GM12878 (cell line): ENCODE data around the gene CYS1. TPM values are rescaled to one million over a fixed set of nuclear protein-coding genes. Genes with fewer than 3 reads are reported as not detected.

ENCODE experiments used
- BCL3 ChIP-seq: IDR thresholded peaks from 2 replicates; pipeline ENCODE4 v1.6.1; 2011; ENCODE audit warnings: borderline replicate concordance, low read depth, mild to moderate bottlenecking, moderate library complexity, low read length; ENCODE audit not compliant: insufficient read depth, poor library complexity, severe bottlenecking
- BCLAF1 ChIP-seq: fragments of 450-650 bp; IDR thresholded peaks from 2 replicates; pipeline ENCODE4 v1.6.1; 2017; ENCODE audit warnings: antibody characterized with exemption, mild to moderate bottlenecking, moderate library complexity
- CBX5 ChIP-seq: sonication (generic); IDR thresholded peaks from 2 replicates; pipeline ENCODE4 v1.6.1; 2016; ENCODE audit warnings: low read depth, moderate library complexity, mild to moderate bottlenecking, inconsistent platforms
- CREM ChIP-seq: IDR thresholded peaks from 2 replicates; pipeline ENCODE4 v1.6.1; 2014; ENCODE audit warnings: antibody characterized with exemption, low read depth
- EZH2 ChIP-seq: IDR thresholded peaks from 2 replicates; pipeline ENCODE4 v1.6.1; 2012; ENCODE audit warnings: low read depth, mild to moderate bottlenecking, control low read depth, inconsistent platforms, low read length, borderline replicate concordance; ENCODE audit not compliant: control insufficient read depth
- HDAC6 ChIP-seq: fragments of 200-600 bp; sonication (generic); IDR thresholded peaks from one replicate; pipeline ENCODE4 v1.8.0; 2017; ENCODE audit warnings: antibody characterized with exemption; ENCODE audit not compliant: unreplicated experiment
- PBX3 ChIP-seq: IDR thresholded peaks from 2 replicates; pipeline ENCODE4 v1.6.1; 2011; ENCODE audit warnings: mild to moderate bottlenecking, low read depth, low read length, moderate library complexity; ENCODE audit not compliant: insufficient replicate concordance
- RCOR1 ChIP-seq: conservative IDR thresholded peaks from 2 replicates; pipeline ENCODE4 v1.6.1; 2012; ENCODE audit warnings: low read depth, low read length, improper control_type of control experiment
- REST ChIP-seq: IDR thresholded peaks from 2 replicates; pipeline ENCODE4 v1.6.1; 2012; ENCODE audit warnings: mild to moderate bottlenecking, low read depth, low read length
- SIN3A ChIP-seq: IDR thresholded peaks from 2 replicates; pipeline ENCODE4 v1.6.1; 2012; ENCODE audit warnings: low read depth, low read length, improper control_type of control experiment
- SP1 ChIP-seq: IDR thresholded peaks from one replicate; pipeline ENCODE4 v1.6.1; 2011; ENCODE audit warnings: low read depth, low read length
- SREBF2 ChIP-seq: IDR thresholded peaks from 2 replicates; pipeline ENCODE4 v1.6.1; 2012; ENCODE audit warnings: mild to moderate bottlenecking, low read length
- YY1 ChIP-seq: IDR thresholded peaks from 2 replicates; pipeline ENCODE4 v1.6.1; 2011; ENCODE audit warnings: low read depth, mild to moderate bottlenecking, low read length
- ZNF274 ChIP-seq: IDR thresholded peaks from one replicate; pipeline ENCODE4 v1.8.0; 2011; ENCODE audit not compliant: insufficient read length, insufficient read depth
- polyA plus RNA-seq, 11 experiments: library from polyadenylated mRNA; depleted of rRNA in 4 of 11; unstranded in 6 of 11; stranded (reverse) in 5 of 11; fragments of >200 nt; fragmentation: Nextera tagmentation in 4 of 11; fragmentation: Illumina TruSeq in 1 of 11; extraction: Ambion mirVana in 4 of 11; extraction: Trizol in 1 of 11; gene quantifications; 1 replicate in 1 of 11; 2 replicates in 10 of 11; pipeline versions ENCODE4 v1.2.1 to v1.2.3, GENCODE V29; 2011 to 2016; ENCODE audit warnings: inconsistent platforms in 2 of 11, missing spikeins in 2 of 11, low read depth in 1 of 11
- total RNA-seq, 4 experiments: library from RNA; depleted of rRNA in 3 of 4; stranded (reverse); fragments of >200 nt in 3 of 4; fragmentation: Illumina TruSeq in 1 of 4; extraction: Trizol in 1 of 4; gene quantifications; 2 replicates each; pipeline versions ENCODE4 v1.2.1 to v1.2.3, GENCODE V29; 2013 to 2021
- TF ChIP-seq, protein P1 (sequence below): IDR thresholded peaks from 2 replicates; pipeline ENCODE4 v1.6.1; 2011; ENCODE audit warnings: borderline replicate concordance, low read depth, mild to moderate bottlenecking, moderate library complexity, mixed read lengths, low read length; ENCODE audit not compliant: insufficient read depth; ENCODE audit errors: extremely low read length
- TF ChIP-seq, protein P2 (sequence below): fragments of 450-650 bp; IDR thresholded peaks from 2 replicates; pipeline ENCODE4 v1.6.1; 2017; ENCODE audit warnings: mild to moderate bottlenecking

Gene CYS1
- total and polyA plus RNA-seq, 10 of the 15 experiments (the other 5 are each of a cell fraction or from before 2014, with no cell fraction given): 0.35 to 6.4 (median 2.5) TPM

- TF ChIP-seq PBX3 (no peak), YY1 (no peak), EZH2 (no peak), BCLAF1 (no peak), SIN3A (peak; percentile 100), ZNF274 (no peak), REST (no peak), BCL3 (no peak), SREBF2 (no peak), SP1 (peak; percentile 98), CBX5 (no peak), RCOR1 (no peak), HDAC6 (no peak), CREM (0 out of 2 replicates have a peak, but pooled peaks have one; percentile 12)
- TF ChIP-seq, protein P1, sequence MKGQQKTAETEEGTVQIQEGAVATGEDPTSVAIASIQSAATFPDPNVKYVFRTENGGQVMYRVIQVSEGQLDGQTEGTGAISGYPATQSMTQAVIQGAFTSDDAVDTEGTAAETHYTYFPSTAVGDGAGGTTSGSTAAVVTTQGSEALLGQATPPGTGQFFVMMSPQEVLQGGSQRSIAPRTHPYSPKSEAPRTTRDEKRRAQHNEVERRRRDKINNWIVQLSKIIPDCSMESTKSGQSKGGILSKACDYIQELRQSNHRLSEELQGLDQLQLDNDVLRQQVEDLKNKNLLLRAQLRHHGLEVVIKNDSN: no peak
- TF ChIP-seq, protein P2, sequence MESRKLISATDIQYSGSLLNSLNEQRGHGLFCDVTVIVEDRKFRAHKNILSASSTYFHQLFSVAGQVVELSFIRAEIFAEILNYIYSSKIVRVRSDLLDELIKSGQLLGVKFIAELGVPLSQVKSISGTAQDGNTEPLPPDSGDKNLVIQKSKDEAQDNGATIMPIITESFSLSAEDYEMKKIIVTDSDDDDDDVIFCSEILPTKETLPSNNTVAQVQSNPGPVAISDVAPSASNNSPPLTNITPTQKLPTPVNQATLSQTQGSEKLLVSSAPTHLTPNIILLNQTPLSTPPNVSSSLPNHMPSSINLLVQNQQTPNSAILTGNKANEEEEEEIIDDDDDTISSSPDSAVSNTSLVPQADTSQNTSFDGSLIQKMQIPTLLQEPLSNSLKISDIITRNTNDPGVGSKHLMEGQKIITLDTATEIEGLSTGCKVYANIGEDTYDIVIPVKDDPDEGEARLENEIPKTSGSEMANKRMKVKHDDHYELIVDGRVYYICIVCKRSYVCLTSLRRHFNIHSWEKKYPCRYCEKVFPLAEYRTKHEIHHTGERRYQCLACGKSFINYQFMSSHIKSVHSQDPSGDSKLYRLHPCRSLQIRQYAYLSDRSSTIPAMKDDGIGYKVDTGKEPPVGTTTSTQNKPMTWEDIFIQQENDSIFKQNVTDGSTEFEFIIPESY: no peak
Observed at GRCh38 chr2:10122500-10123280, 42.5 kb upstream of the CYS1 start, which contains the start of gene RRM2 (continued).
